Stimulated activated CD8-positive, alpha-beta memory T cell treated with anti-CD3 and anti-CD28 coated beads, Interleukin-15, amount 100 ng/mL, for 24 hours (primary cell): ENCODE measurements around the gene DDX54.
"Not testable (repeated sequence)": the region's sequence is repeated elsewhere in the genome, so short reads cannot be mapped to it uniquely, and the experiment has no call there.

ENCODE experiments used
- DNase-seq: peaks from one replicate; pipeline ENCODE4 v3.0.0-alpha.2; 2020; ENCODE audit warnings: low read depth

The DDX54 gene

GRCh38 chr12:113220593-113221180, 35.4 kb upstream of the DDX54 start:
- no peak for DNase-seq

DNA sequence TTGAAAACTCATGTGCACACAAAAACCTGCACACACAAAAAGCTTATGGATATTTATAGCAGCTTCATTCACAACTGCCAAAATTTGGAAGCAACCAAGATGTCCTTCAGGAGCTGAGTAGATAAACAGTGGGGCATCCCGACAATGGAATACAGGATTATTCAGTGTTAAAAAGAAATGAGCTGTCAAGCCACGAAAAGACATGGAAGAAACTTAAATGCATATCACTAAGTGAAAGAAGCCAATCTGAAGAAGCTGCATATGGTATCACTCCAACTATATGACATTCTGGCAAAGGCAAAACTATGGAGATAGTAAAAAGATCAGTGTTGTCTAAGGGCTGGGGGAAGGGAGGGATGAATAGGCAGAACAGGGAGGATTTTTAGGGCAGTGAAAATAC, 30.7 kb upstream of the DDX54 start:
- DNase-seq = no peak

DNA sequence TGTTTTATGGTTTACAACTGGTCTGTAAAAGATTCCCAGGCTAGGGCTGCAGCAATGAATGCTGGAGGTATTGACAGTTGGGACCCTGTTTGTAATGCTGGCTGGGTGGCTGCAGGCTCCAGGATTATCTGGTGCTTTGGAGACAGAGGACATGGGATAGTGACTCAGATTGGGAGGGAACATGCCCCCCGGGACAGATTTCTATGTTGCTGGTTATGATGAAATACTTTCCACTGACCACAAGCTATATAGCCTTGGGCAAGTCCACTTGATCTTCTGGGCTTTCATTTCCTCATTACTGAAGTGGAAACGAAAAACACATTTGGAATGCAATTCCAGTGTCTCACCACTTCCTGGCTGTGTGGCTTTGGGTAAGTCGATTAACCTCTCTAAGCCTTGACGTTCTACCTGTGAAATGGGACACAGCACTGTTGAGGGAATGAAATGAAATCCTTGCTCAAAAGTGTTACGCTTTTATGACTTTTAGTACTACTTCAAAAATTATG, 29.7 kb upstream of the DDX54 start:
- no peak for DNase-seq

GRCh38 chr12:113211160-113211559, 25.9 kb upstream of the DDX54 start:
- no peak for DNase-seq

GRCh38 chr12:113208041-113208934, 23.0 kb upstream of the DDX54 start:
- no peak for DNase-seq

- no peak for DNase-seq
Observed at GRCh38 chr12:113207613-113208040, 22.3 kb upstream of the DDX54 start.

DNA sequence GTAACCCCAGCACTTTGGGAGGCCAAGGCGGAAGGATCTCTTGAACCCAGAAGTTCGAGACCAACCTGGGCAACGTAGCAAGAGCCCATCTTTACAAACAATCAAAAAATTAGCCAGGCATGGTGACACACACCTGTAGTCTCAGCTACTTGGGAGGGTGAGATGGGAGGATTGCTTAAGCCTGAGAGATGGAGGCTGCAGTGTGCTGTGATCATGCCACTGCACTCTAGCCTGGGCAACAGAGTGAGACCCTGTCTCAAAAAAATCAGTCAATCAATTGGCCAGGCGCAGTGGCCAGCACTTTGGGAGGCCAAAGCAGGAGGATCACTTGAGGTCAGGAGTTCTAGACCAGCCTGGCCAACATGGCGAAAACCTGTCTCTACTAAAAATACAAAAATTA, 21.5 kb upstream of the DDX54 start:
- DNase-seq = not testable (repeated sequence)

GRCh38 chr12:113204804-113205203, 19.5 kb upstream of the DDX54 start:
- no peak for DNase-seq

GRCh38 chr12:113203852-113204760, 18.8 kb upstream of the DDX54 start:
- no peak for DNase-seq

DNA sequence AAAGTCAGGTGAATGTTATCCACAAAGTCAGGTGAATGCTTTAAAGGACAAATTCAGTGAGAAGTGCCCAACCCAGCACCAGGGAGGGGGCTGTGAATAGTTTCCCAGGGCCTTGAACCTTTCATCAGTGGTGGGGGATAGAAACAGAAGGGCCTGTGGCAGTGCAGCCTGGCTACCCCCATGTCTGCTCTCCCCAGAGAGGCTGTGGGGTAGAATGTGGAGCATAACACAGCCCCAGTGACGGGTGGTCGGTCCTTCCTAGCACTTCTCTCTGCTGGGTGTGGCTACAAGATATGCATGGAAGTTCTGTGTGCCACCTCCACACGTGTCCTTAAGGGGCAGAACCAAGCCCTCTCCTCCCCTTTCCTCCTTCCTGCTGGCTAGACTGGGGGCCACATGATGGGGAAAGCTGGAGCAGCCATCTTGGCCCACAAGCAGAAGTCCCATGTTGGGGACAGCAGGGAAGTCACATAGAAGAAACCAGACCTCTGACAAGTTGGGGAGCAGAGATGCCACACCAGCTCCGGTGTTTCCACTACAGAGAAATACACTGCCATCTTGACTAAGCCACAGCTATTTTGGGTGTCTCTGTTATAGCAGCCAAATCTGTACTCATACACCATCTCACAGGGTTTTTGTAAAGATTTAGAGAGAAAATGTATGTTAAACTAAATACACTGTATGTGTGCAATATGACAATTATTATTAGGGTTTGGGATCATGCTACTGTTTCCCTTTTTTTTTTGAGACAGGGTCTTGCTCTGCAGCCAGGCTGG, 17.2 kb upstream of the DDX54 start:
- DNase-seq = no peak

DNA sequence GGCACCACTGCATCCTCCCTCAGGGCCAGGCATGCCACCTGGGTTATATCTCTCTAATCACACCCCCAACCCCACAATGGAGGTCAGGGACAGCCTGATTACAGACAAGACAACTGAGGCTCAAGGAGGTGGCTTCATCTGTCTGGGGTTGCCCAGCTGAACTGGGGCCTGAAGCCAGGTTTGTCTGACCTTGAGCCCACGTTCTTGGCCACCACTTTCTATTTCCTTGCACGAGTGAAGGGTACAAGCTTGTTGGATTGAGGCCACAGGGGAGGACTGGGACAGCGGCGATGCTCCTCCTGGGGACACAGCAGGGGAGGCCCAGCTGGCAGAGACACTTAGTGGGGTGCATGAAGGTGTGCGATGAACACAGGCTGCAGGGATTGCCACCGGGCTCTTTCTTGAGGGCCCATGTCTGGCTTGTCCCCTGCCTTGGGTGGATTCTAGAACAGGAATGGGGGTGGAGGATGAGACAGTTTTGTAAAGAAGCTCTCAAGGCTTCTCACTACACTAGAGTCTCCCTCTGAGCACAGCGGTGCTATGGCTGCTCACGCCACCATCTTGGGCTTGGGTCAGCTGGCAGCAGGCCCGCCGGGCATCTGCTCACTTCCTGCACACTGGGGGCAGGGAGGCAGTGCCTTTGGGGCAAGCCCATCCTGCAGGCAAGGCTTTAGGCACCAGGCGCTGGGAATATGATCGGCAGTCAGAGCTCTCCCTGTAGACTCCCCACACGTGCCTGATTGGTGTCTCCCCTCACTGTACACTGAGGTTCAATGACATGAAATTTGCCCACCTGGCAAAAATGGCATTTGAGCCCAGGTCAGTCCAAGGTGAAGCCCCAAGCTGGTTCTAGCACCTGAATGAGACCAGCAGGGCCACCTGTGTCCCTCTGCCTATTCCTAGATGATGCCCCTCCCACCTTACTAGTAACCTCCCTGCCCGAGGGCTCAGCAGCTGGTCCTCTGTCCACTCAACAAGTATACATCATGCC, 16.2 kb upstream of the DDX54 start:
- DNase-seq = no peak

DNA sequence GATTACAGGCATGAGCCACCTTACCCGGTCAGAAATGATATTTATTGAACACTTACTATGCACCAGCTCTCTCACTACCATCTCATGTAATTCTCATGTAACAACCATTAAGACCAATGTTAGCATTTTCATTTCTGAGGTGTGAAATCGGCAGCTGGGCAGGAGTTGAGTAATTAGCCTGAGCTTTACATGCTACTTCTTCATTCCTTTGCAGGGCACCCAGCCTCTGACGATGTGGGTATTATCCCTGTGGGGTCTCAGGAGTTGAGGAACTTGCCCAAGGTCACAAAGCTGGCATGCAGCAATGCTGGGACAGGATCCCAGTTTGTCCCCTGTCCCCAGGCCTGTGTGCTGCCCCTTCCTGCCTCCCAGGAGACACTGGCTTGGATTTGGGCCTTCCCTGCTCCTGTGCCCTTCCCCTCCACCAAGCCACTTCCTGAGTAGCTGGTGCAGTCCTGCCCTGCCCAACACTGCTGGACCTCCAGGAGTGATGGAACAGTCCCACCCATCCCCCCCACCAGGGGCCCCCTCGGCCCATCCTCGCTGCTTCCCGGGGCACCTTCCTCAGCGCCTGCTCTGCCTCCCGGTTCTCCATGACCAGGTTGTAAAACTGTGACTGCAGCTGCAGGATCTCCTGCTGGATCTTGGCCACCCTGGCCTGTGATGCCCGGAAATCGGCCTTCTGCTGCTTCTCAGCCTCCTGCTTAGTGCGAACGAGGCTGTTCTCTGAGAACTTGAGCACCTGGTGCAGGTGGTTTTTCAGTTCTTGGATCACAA, 14.9 kb upstream of the DDX54 start:
- no peak for DNase-seq

- no peak for DNase-seq
Observed at GRCh38 chr12:113198296-113198695, 13.0 kb upstream of the DDX54 start.

- DNase-seq = no peak
Observed at GRCh38 chr12:113197518-113198077, 12.3 kb upstream of the DDX54 start.

- DNase-seq = no peak
Observed at GRCh38 chr12:113196990-113197389, 11.7 kb upstream of the DDX54 start.

- no peak for DNase-seq
Observed at GRCh38 chr12:113196582-113196981, 11.3 kb upstream of the DDX54 start.

DNA sequence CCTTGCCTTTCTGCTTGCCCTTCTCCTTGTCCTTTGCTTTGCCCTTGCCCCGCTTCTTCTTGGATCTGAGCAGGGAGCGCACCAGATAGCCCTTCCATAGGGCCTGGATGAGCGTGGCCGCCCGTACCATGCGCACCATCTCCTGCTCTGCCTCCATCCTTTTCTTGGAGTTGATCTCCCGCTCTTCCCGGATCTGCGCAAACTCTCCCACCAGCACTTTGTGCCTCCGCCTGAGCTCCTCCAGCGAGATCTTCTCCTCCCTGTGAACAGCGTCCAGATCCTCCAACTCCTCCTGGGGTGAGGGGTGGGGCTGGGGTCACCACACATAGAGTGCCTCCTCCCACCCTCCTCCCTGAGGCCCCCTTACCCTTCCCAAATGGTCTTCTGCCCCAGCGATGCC, 10.3 kb upstream of the DDX54 start:
- no peak for DNase-seq

DNA sequence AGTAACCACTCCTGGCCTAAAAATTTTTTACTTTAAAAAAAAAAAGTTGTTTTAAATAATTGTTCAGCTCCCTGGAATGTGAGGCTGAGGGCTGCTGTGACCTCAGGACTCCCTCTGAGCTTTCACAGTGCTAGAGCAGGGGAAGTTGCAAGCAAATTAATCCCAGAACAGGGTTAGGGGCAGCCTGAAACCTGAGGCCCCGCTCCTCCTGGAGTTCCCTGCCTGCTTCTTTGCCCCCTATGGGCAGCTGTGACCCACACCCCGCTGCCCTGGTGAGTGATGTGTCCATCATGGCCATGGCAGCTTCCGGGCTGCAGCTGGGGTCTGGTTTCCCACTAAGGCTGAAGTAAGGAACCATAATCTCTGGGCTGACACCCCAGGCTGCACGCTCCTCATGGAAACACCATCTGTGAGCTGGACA, 9.7 kb upstream of the DDX54 start:
- no peak for DNase-seq

DNA sequence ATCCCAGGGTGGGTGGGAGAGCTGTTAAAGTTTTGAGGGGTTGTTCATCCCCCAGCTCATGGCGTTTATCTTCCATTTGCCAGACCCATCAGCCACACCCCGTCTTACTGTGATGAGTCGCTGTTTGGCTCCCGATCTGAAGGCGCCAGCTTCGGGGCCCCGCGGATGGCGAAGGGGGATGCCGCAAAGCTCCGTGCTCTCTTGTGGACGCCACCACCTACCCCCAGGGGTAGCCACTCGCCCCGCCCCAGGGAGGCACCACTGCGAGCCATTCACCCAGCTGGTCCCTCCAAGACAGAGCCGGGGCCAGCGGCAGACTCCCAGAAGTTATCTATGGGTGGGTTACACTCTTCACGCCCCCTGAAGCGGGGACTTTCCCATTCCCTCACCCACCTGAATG, 5.9 kb upstream of the DDX54 start:
- no peak for DNase-seq
